Neural progenitor cell (in vitro differentiated cells): ENCODE measurements around the gene UBN2. TPM values are rescaled to one million over a fixed set of nuclear protein-coding genes. Genes with fewer than 3 reads are reported as not detected.
"Not testable (repeated sequence)": the region's sequence is repeated elsewhere in the genome, so short reads cannot be mapped to it uniquely, and the experiment has no call there.

Source experiments
- DNase-seq: peaks from one replicate; pipeline ENCODE4 v3.0.0-alpha.2; 2016; ENCODE audit warnings: low spot score
- H2AFZ ChIP-seq: fragments of 200-600 bp; sonication (generic); replicated peaks from 2 replicates; pipeline ENCODE4 v1.6.1; 2016; ENCODE audit warnings: antibody characterized with exemption
- H3F3A ChIP-seq: fragments of 200-600 bp; sonication (generic); 2 replicates; pipeline ENCODE4 v1.6.1; 2016; ENCODE audit warnings: antibody characterized with exemption, low read depth
- H3K27ac ChIP-seq: fragments of 200-600 bp; sonication (generic); 2 replicates; pipeline ENCODE4 v1.5.1; 2016; ENCODE audit warnings: mild to moderate bottlenecking
- H3K27me3 ChIP-seq: fragments of 200-600 bp; sonication (generic); 2 replicates; pipeline ENCODE4 v1.6.1; 2016; ENCODE audit warnings: mild to moderate bottlenecking, moderate library complexity
- H3K36me3 ChIP-seq: fragments of 200-600 bp; sonication (generic); 2 replicates; pipeline ENCODE4 v1.5.1; 2016
- H3K4me1 ChIP-seq: fragments of 200-600 bp; sonication (generic); 2 replicates; pipeline ENCODE4 v1.6.1; 2016; ENCODE audit warnings: mixed run types
- H3K4me2 ChIP-seq: fragments of 200-600 bp; sonication (generic); 2 replicates; pipeline ENCODE4 v1.6.1; 2016
- H3K4me3 ChIP-seq: fragments of 200-600 bp; sonication (generic); 2 replicates; pipeline ENCODE4 v1.5.1; 2016
- H3K79me2 ChIP-seq: fragments of 200-600 bp; sonication (generic); 2 replicates; pipeline ENCODE4 v1.6.1; 2016; ENCODE audit warnings: low read depth
- H3K9ac ChIP-seq: fragments of 200-600 bp; sonication (generic); 2 replicates; pipeline ENCODE4 v1.6.1; 2016
- H3K9me3 ChIP-seq: fragments of 200-600 bp; sonication (generic); 2 replicates; pipeline ENCODE4 v1.5.1; 2016; ENCODE audit warnings: low read depth
- H4K20me1 ChIP-seq: fragments of 200-600 bp; sonication (generic); 2 replicates; pipeline ENCODE4 v1.6.1; 2016; ENCODE audit warnings: low read depth
- H3K27ac Mint-ChIP-seq: 3 replicates; pipeline ENCODE4 v1.8.0; 2021; ENCODE audit warnings: mixed read lengths
- H3K27me3 Mint-ChIP-seq: 2 replicates; pipeline ENCODE4 v1.8.0; 2022; ENCODE audit warnings: low read depth, mild to moderate bottlenecking, inconsistent platforms, moderate library complexity, mixed read lengths; ENCODE audit not compliant: insufficient read depth
- H3K36me3 Mint-ChIP-seq: 3 replicates; pipeline ENCODE4 v1.8.0; 2021; ENCODE audit warnings: mixed read lengths
- H3K4me1 Mint-ChIP-seq: 3 replicates; pipeline ENCODE4 v1.8.0; 2021; ENCODE audit warnings: mixed read lengths
- H3K4me3 Mint-ChIP-seq: 3 replicates; pipeline ENCODE4 v1.8.0; 2021; ENCODE audit warnings: mild to moderate bottlenecking, moderate library complexity, mixed read lengths
- H3K9me3 Mint-ChIP-seq: 3 replicates; pipeline ENCODE4 v1.8.0; 2020; ENCODE audit warnings: mixed read lengths
- CTCF ChIP-seq: fragments of 200-600 bp; sonication (generic); IDR thresholded peaks from 2 replicates; pipeline ENCODE4 v1.5.1; 2017; ENCODE audit warnings: antibody characterized with exemption, mild to moderate bottlenecking
- EZH2 ChIP-seq: fragments of 200-600 bp; sonication (generic); IDR thresholded peaks from 2 replicates; pipeline ENCODE4 v1.6.1; 2017; ENCODE audit warnings: antibody characterized with exemption, mild to moderate bottlenecking, moderate library complexity
- total RNA-seq: library from RNA; depleted of rRNA; stranded (reverse); fragments of >200 nt; gene quantifications from 2 replicates; pipeline ENCODE4 v1.2.3, GENCODE V29; 2015; ENCODE audit warnings: low replicate concordance

The UBN2 gene
- total RNA-seq, 1 donor from 2014 or later: 19.5 TPM

DNA sequence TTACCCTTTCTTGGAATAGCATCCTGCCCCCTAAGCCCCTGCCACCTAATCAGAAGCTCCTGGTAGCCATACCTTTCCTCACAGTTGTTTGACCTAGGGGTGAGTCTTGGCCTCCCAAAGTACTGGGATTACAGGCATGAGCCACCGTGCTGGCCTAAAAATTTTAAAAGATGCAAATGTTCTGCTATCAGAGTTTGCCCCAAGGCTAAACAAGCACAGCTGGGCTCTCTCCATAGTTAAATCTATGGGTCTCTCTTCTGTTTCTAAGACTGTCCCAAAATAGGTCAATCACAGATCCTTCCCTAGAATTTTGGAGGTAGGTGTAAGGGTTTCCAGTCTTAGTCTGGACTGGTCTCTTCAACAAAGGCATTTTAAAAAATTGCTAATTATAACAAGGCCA is 12.9 kb upstream of the UBN2 start:
- H3K9ac ChIP-seq: no peak overlapping the region
- H3K4me2 ChIP-seq: no peak overlapping the region
- H2AFZ ChIP-seq: no peak overlapping the region
- Mint-ChIP-seq H3K4me3 (no peak overlapping the region), H3K27me3 (peaks cover 3% of the 10 kb centered on the region), H3K36me3 (no peaks in the 10 kb centered on the region), H3K4me1 (no peaks in the 10 kb centered on the region), H3K27ac (no peak overlapping the region), H3K9me3 (no peaks in the 10 kb centered on the region)
- TF ChIP-seq EZH2 (no peak), CTCF (no peak)
- no peaks in the 10 kb centered on the region for H3K36me3 ChIP-seq
- H3F3A ChIP-seq: no peaks in the 10 kb centered on the region
- H3K4me1 ChIP-seq: no peaks in the 10 kb centered on the region
- no peak overlapping the region for H3K4me3 ChIP-seq
- H3K27me3 ChIP-seq: no peaks in the 10 kb centered on the region
- H3K27ac ChIP-seq: no peak overlapping the region
- H3K9me3 ChIP-seq: no peaks in the 10 kb centered on the region
- DNase-seq: no peak
- H4K20me1 ChIP-seq: no peaks in the 10 kb centered on the region
- no peaks in the 10 kb centered on the region for H3K79me2 ChIP-seq

DNA sequence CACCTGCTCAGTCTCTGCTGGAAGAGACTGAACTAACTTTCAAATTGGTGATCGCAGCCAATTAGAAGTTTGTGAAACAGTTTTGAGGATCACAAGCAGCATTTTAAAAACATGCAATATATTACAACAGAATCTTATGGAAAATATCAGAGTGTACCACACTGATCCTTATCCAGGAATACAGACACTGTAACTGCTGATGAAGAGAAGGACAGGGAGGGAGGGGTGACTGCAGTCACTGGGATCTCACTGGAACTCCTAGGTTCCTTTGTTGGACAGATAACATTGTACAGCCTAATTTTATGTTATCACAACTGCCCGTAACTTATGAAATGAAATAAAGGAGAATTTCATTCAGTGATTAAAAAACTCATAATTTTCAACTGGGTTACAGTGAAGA is 6.8 kb upstream of the UBN2 start:
- no peak overlapping the region for H3K4me3 ChIP-seq
- H4K20me1 ChIP-seq: no peaks in the 10 kb centered on the region
- Mint-ChIP-seq H3K27me3 (no peaks in the 10 kb centered on the region), H3K9me3 (peaks cover 4% of the 10 kb centered on the region), H3K27ac (no peak overlapping the region), H3K4me3 (no peak overlapping the region), H3K4me1 (no peaks in the 10 kb centered on the region), H3K36me3 (no peaks in the 10 kb centered on the region)
- H3K4me2 ChIP-seq: no peak overlapping the region
- H3K27me3 ChIP-seq: no peaks in the 10 kb centered on the region
- no peaks in the 10 kb centered on the region for H3K9me3 ChIP-seq
- DNase-seq: no peak
- H2AFZ ChIP-seq: no peak overlapping the region
- no peak overlapping the region for H3K27ac ChIP-seq
- H3F3A ChIP-seq: no peaks in the 10 kb centered on the region
- H3K4me1 ChIP-seq: no peaks in the 10 kb centered on the region
- no peak overlapping the region for H3K9ac ChIP-seq
- no peaks in the 10 kb centered on the region for H3K36me3 ChIP-seq
- H3K79me2 ChIP-seq: no peaks in the 10 kb centered on the region
- TF ChIP-seq CTCF: no peak

- H3K27ac Mint-ChIP-seq, H3K9me3 ChIP-seq: not testable (repeated sequence)
- H3K4me3 Mint-ChIP-seq: peak overlapping the region; percentile 70
Observed at GRCh38 chr7:139224836-139225235, 6.2 kb upstream of the UBN2 start.

GRCh38 chr7:139225286-139226157 is 5.5 kb upstream of the UBN2 start:
- not testable (repeated sequence) for H3K27me3 ChIP-seq, H3K9me3 Mint-ChIP-seq, H3F3A ChIP-seq, H3K36me3 Mint-ChIP-seq, H3K4me2 ChIP-seq, H3K4me3 Mint-ChIP-seq, H3K27ac Mint-ChIP-seq, H3K4me1 ChIP-seq, H3K9me3 ChIP-seq, H3K9ac ChIP-seq, H3K36me3 ChIP-seq, H2AFZ ChIP-seq, H3K4me3 ChIP-seq, H4K20me1 ChIP-seq, H3K27ac ChIP-seq, H3K79me2 ChIP-seq, DNase-seq, H3K27me3 Mint-ChIP-seq, H3K4me1 Mint-ChIP-seq

More at GRCh38 chr7:139224836-139225235, 6.2 kb upstream of the UBN2 start:
- H3K27me3 ChIP-seq, H3K4me3 ChIP-seq, H3K36me3 Mint-ChIP-seq, H3K27ac ChIP-seq, H3K9ac ChIP-seq, H2AFZ ChIP-seq, H3K4me1 Mint-ChIP-seq, H3K27me3 Mint-ChIP-seq, H3K4me1 ChIP-seq, DNase-seq, H3F3A ChIP-seq, H3K36me3 ChIP-seq, H4K20me1 ChIP-seq, H3K4me2 ChIP-seq, H3K79me2 ChIP-seq, H3K9me3 Mint-ChIP-seq: not testable (repeated sequence)

- H3K4me3 ChIP-seq, H3K79me2 ChIP-seq, H3K36me3 ChIP-seq, H2AFZ ChIP-seq, H3K4me1 Mint-ChIP-seq, DNase-seq, H3K27ac Mint-ChIP-seq, H3K9me3 ChIP-seq, H3K4me3 Mint-ChIP-seq, H3K27ac ChIP-seq, H3K27me3 Mint-ChIP-seq, H3K9me3 Mint-ChIP-seq, H3K27me3 ChIP-seq, H3K36me3 Mint-ChIP-seq, H4K20me1 ChIP-seq, H3K9ac ChIP-seq, H3K4me2 ChIP-seq, H3K4me1 ChIP-seq: not testable (repeated sequence)
- peaks cover 13% of the 10 kb centered on the region for H3F3A ChIP-seq
Observed at GRCh38 chr7:139226158-139226515, 4.9 kb upstream of the UBN2 start.

- not testable (repeated sequence) for H3K27me3 Mint-ChIP-seq, H3K9ac ChIP-seq, H3K79me2 ChIP-seq, H3K4me2 ChIP-seq, DNase-seq, H2AFZ ChIP-seq, H3K4me3 Mint-ChIP-seq, H3K27me3 ChIP-seq, H3K9me3 Mint-ChIP-seq, H3K36me3 ChIP-seq, H3K4me1 ChIP-seq, H3K36me3 Mint-ChIP-seq, H3K4me3 ChIP-seq, H3K27ac Mint-ChIP-seq, H3K27ac ChIP-seq, H3K9me3 ChIP-seq, H4K20me1 ChIP-seq, H3K4me1 Mint-ChIP-seq
- peaks cover 13% of the 10 kb centered on the region for H3F3A ChIP-seq
Observed at GRCh38 chr7:139226988-139227488, 4.0 kb upstream of the UBN2 start.
